Ovary (tissue), 3 donors: ENCODE measurements around the gene CYP2U1.
"Not testable (repeated sequence)": the region's sequence is repeated elsewhere in the genome, so short reads cannot be mapped to it uniquely, and the experiment has no call there.

ENCODE experiments used
- CTCF ChIP-seq, 3 donors: fragments of 450-650 bp in 2 of 3; fragments of 200-600 bp in 1 of 3; IDR thresholded peaks; one replicate each; pipeline versions ENCODE4 v1.5.1 to v1.8.0; 2016 to 2022; ENCODE audit warnings: antibody characterized with exemption in 3 of 3, mild to moderate bottlenecking in 1 of 3
- EP300 ChIP-seq: sonication (generic); formaldehyde crosslinking; IDR thresholded peaks from one replicate; pipeline ENCODE4 v1.6.1; 2017; ENCODE audit warnings: antibody characterized with exemption
- POLR2A ChIP-seq: fragments of 450-650 bp; IDR thresholded peaks from one replicate; pipeline ENCODE4 v1.6.1; 2017; ENCODE audit warnings: antibody characterized with exemption, mild to moderate bottlenecking, moderate library complexity
- donor health status: DM: no; HTN: no; CAD: no.

- TF ChIP-seq CTCF (IDR thresholded peaks at IDR 0.05); POLR2A; EP300: not testable (repeated sequence)
Observed at GRCh38 chr4:107967519-107967918, 36.2 kb downstream of the CYP2U1 start.
